SIG-M5 treated with dmso at 0.1 percent for 504 hours (cell line): ENCODE results near the gene PFN4.
A peak's percentile ranks its signal among the peaks of the same experiment; 100 is the strongest.

Source experiments
- DNase-seq: peaks from one replicate; lab custom pipeline; 2025; ENCODE audit not compliant: unreplicated experiment; lab: John Stamatoyannopoulos, UW

The PFN4 gene

GRCh38 chr2:24080701-24081100, 42.4 kb downstream of the PFN4 start:
- DNase-seq, result no peak

GRCh38 chr2:24077879-24078278, 45.3 kb downstream of the PFN4 start:
- no peak for DNase-seq

- no peak for DNase-seq
These were observed 45.6 kb downstream of the PFN4 start for GRCh38 chr2:24077535-24077877.

- peak; percentile 77 for DNase-seq
These were observed 46.1 kb downstream of the PFN4 start for GRCh38 chr2:24076849-24077534.

- DNase-seq, result peak; percentile 99
These were observed 47.0 kb downstream of the PFN4 start, which contains the start of gene SF3B6 for GRCh38 chr2:24075915-24076848. Gene SF3B6, minus strand, starts transcription at chr2:24076326. Its CDS starts 97 bp downstream, at chr2:24076229.

- no peak for DNase-seq
These were observed 47.9 kb downstream of the PFN4 start for GRCh38 chr2:24075259-24075658.

GRCh38 chr2:24073816-24074215, 49.3 kb downstream of the PFN4 start:
- DNase-seq, result no peak

GRCh38 chr2:24072259-24072658, 50.9 kb downstream of the PFN4 start:
- no peak for DNase-seq

- no peak for DNase-seq
These were observed 57.8 kb downstream of the PFN4 start for GRCh38 chr2:24065341-24065740.
